ENCODE measurements around the gene SASH1. TPM values are rescaled to one million over a fixed set of nuclear protein-coding genes. Genes with fewer than 3 reads are reported as not detected.

The SASH1 gene
- total RNA-seq, 1 experiment from 2014 or later: 42.0 TPM

- CTCF ChIA-PET: no interaction called here
- H3K4me1 ChIP-seq: no peaks in the 10 kb centered on the region
- no peaks in the 10 kb centered on the region for H3K27me3 ChIP-seq (replicated peaks; ENCODE audit: control insufficient read depth, insufficient read depth, low read length)
- intact Hi-C loops (cut with micrococcal nuclease; ENCODE audit: unreplicated experiment): no loop called here
- no peak for TF ChIP-seq CTCF (IDR thresholded peaks at IDR 0.05; ENCODE audit: insufficient read depth in 1 of 2, low read depth in 1 of 2, low read length in 1 of 2, severe bottlenecking in 1 of 2, unreplicated experiment in 1 of 2)
- BruUV-seq (replicated peaks): no TSS peak
- Mint-ChIP-seq H3K4me3 (ENCODE audit: unreplicated experiment) (no peak overlapping the region), H3K36me3 (ENCODE audit: insufficient read depth, unreplicated experiment) (peaks cover 44% of the 10 kb centered on the region), H3K9me3 (ENCODE audit: unreplicated experiment) (no peaks in the 10 kb centered on the region), H3K27ac (ENCODE audit: unreplicated experiment) (no peak overlapping the region), H3K27me3 (ENCODE audit: insufficient read depth, unreplicated experiment) (no peaks in the 10 kb centered on the region), H3K4me1 (ENCODE audit: low read depth, unreplicated experiment) (no peaks in the 10 kb centered on the region)
- no peaks in the 10 kb centered on the region for H3K9me3 ChIP-seq
- no peak overlapping the region for H3K4me3 ChIP-seq (ENCODE audit: low read depth, low read length)
- POLR2A ChIA-PET: no interaction called here
- H3K36me3 ChIP-seq (ENCODE audit: control insufficient read depth, insufficient read depth, low read length): no peaks in the 10 kb centered on the region
- no peak for DNase-seq
These were observed 114.7 kb downstream of the SASH1 start for GRCh38 chr6:148457137-148457842.

- Histone ChIP-seq H3K4me1 (no peaks in the 10 kb centered on the region), H3K27me3 (replicated peaks; ENCODE audit: control insufficient read depth, insufficient read depth, low read length) (no peaks in the 10 kb centered on the region), H3K4me3 (ENCODE audit: low read depth, low read length) (no peak overlapping the region), H3K9me3 (no peaks in the 10 kb centered on the region), H3K36me3 (ENCODE audit: control insufficient read depth, insufficient read depth, low read length) (no peaks in the 10 kb centered on the region)
- no TSS peak for BruUV-seq (replicated peaks)
- no peak overlapping the region for H3K4me3 Mint-ChIP-seq (ENCODE audit: unreplicated experiment)
- no peaks in the 10 kb centered on the region for H3K4me1 Mint-ChIP-seq (ENCODE audit: low read depth, unreplicated experiment)
- no peaks in the 10 kb centered on the region for H3K27me3 Mint-ChIP-seq (ENCODE audit: insufficient read depth, unreplicated experiment)
- peaks cover 44% of the 10 kb centered on the region for H3K36me3 Mint-ChIP-seq (ENCODE audit: insufficient read depth, unreplicated experiment)
- H3K27ac Mint-ChIP-seq (ENCODE audit: unreplicated experiment): no peak overlapping the region
- CTCF ChIA-PET: no interaction called here
- TF ChIP-seq CTCF (IDR thresholded peaks at IDR 0.05; ENCODE audit: insufficient read depth in 1 of 2, low read depth in 1 of 2, low read length in 1 of 2, severe bottlenecking in 1 of 2, unreplicated experiment in 1 of 2): no peak
- DNase-seq: no peak
- H3K9me3 Mint-ChIP-seq (ENCODE audit: unreplicated experiment): no peaks in the 10 kb centered on the region
- intact Hi-C loops (cut with micrococcal nuclease; ENCODE audit: unreplicated experiment): no loop called here
- POLR2A ChIA-PET: no interaction called here
These were observed 115.2 kb downstream of the SASH1 start for GRCh38 chr6:148457843-148458159.

- H3K9me3 ChIP-seq: no peaks in the 10 kb centered on the region
- intact Hi-C loops (cut with micrococcal nuclease; ENCODE audit: unreplicated experiment): no loop called here
- H3K4me1 ChIP-seq: peaks cover 1% of the 10 kb centered on the region; the same call in 1 of the 2 replicates
- TF ChIP-seq CTCF (IDR thresholded peaks at IDR 0.05; ENCODE audit: insufficient read depth in 1 of 2, low read depth in 1 of 2, low read length in 1 of 2, severe bottlenecking in 1 of 2, unreplicated experiment in 1 of 2): no peak
- Mint-ChIP-seq H3K4me1 (ENCODE audit: low read depth, unreplicated experiment) (peaks cover 6% of the 10 kb centered on the region), H3K9me3 (ENCODE audit: unreplicated experiment) (no peaks in the 10 kb centered on the region), H3K4me3 (ENCODE audit: unreplicated experiment) (no peak overlapping the region), H3K27me3 (ENCODE audit: insufficient read depth, unreplicated experiment) (no peaks in the 10 kb centered on the region), H3K27ac (ENCODE audit: unreplicated experiment) (no peak overlapping the region), H3K36me3 (ENCODE audit: insufficient read depth, unreplicated experiment) (peaks cover 43% of the 10 kb centered on the region)
- no peaks in the 10 kb centered on the region for H3K36me3 ChIP-seq (ENCODE audit: control insufficient read depth, insufficient read depth, low read length)
- H3K4me3 ChIP-seq (ENCODE audit: low read depth, low read length): no peak overlapping the region
- H3K27me3 ChIP-seq (replicated peaks; ENCODE audit: control insufficient read depth, insufficient read depth, low read length): no peaks in the 10 kb centered on the region
- DNase-seq: no peak
- ChIA-PET CTCF (no interaction called here), POLR2A (no interaction called here)
- BruUV-seq (replicated peaks): no TSS peak
These were observed 116.6 kb downstream of the SASH1 start for GRCh38 chr6:148459238-148459637.
